ENCODE measurements around the gene C5orf15.

- TF ChIP-seq CTCF (IDR thresholded peaks at IDR 0.05) (no peak), POLR2A (IDR thresholded peaks at IDR 0.05) (no peak), EP300 (IDR thresholded peaks at IDR 0.05) (no peak)
These were observed 39.9 kb upstream of the C5orf15 start for GRCh38 chr5:134008266-134008749.
